Pulmonary artery endothelial cell (primary cell): ENCODE measurements around the gene SPA17. TPM values are rescaled to one million over a fixed set of nuclear protein-coding genes. Genes with fewer than 3 reads are reported as not detected.

Experiments used
- total RNA-seq: library from RNA; depleted of rRNA; stranded (reverse); fragments of >200 nt; gene quantifications from 2 replicates; pipeline ENCODE4 v1.2.3, GENCODE V29; 2014

SPA17 gene
- total RNA-seq, 1 donor from 2014 or later, result 6.8 TPM

Other genes starting within 250 kb of the SPA17 start
- gene OR8B4, start 249.0 kb upstream of the SPA17 start, total RNA-seq, result not detected in 2 replicates
- not detected in 2 replicates for gene OR8B8, start 228.2 kb upstream of the SPA17 start, total RNA-seq
- gene OR8B12, start 130.2 kb upstream of the SPA17 start, total RNA-seq, result not detected in 2 replicates
- gene OR8A1, start 103.9 kb upstream of the SPA17 start, total RNA-seq, result not detected in 2 replicates
- not detected in 2 replicates for gene PANX3, start 62.5 kb upstream of the SPA17 start, total RNA-seq
- gene TBRG1, start 51.0 kb upstream of the SPA17 start, total RNA-seq, result 16.1 and 19.4 TPM in 2 replicates
- 19.0 and 26.0 TPM in 2 replicates for gene SIAE, start 165 bp upstream of the SPA17 start, total RNA-seq
- gene NRGN, start 66.0 kb downstream of the SPA17 start, total RNA-seq, result 2.5 and 3.0 TPM in 2 replicates
- 0.26 and 0.42 TPM in 2 replicates for gene VSIG2, start 78.4 kb downstream of the SPA17 start, total RNA-seq
- 85.7 and 102 TPM in 2 replicates for gene ESAM, start 88.4 kb downstream of the SPA17 start, total RNA-seq
- gene MSANTD2, start 126.5 kb downstream of the SPA17 start, total RNA-seq, result 8.1 and 12.6 TPM in 2 replicates
- gene ROBO3, start 191.5 kb downstream of the SPA17 start, total RNA-seq, result 17.9 and 20.4 TPM in 2 replicates
- gene ROBO4, start 224.0 kb downstream of the SPA17 start, total RNA-seq, result 186 and 220 TPM in 2 replicates
- gene HEPN1, start 245.3 kb downstream of the SPA17 start, total RNA-seq, result 0.11 TPM in 1 of 2 replicates, not detected in the other